ENCODE data around the gene ANKS6.

Gene ANKS6

DNA sequence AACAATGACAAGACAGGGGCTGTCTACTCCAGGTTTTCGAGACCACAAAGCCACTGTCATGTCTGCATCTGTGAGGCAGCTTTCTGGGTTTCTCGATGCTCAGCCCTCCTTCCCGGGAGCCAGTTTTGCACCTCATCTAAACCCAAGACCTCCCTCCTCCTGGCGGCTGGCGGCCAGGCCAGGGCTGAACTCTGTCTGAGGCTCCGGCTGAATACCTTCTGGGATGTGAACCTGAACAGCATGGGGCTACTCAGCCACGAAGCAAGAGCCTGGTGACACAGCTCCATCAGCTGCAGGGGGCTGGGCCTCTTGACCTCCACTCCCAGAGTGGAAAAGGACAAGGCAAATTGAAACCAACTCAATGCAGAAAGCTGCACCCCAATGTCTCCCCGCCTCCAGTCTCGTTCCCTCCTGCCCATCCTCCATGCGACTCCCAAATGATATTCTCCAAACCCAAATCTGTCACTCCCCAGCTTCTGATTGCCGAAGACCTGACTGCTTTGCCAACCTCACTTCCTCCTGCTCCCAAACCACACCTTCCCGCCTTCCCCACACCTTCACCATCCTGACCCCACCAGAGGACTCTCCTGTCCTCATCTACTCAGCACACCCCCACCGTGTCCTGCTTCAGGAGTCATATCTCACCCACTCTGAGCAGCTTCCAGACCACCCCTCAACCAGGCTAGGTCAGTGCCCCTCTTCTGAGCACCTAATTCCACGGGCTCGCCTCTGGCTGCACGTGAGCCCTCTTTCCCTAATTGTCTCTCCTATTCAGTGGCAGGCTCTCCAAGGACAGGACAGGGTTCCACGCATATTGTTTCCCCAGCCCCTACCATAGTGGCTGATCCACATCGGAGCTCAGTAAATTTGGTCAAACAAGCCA, 4.5 kb downstream of the ANKS6 start:
- FAIRE-seq (no peak), DNase-seq (ENCODE audit: low spot score) (no peak)

GRCh38 chr9:98790842-98791607, 5.3 kb downstream of the ANKS6 start:
- FAIRE-seq (peak; percentile 95), DNase-seq (ENCODE audit: low spot score) (peak; percentile 95)

DNA sequence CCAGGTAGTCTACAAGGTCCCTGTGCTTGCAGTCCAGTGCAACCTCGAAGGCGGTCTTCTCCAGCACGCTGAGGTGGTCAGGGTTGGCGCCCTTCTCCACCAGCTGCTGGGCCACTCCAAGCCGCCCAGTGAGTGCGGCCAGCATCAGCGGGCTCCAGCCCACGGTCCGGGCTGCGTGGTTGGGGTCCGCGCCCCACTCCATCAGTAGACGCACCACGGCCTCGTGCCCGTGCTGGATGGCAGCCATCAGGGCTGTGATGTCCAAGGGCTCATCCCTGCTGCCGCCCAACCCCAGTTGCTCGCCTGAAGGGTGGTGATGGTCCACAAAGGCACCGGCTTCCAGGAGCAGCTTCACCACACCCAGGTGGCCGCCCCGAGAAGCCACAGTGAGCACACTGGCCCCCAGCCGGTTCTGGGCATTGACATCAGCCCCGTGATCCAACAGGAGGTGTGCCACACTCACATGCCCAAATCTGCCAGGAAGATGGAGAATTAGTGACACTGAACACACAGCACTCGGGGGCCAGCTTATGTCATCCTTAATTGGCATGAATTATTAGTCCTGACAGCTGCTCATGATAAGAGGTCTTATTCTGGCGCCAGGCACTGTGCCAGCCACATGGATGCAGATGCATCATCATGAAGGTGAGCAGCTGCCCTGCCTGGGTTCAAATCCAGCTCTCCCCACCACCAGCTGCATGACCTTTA, 6.1 kb downstream of the ANKS6 start:
- FAIRE-seq (peak; percentile 23), DNase-seq (ENCODE audit: low spot score) (no peak)

DNA sequence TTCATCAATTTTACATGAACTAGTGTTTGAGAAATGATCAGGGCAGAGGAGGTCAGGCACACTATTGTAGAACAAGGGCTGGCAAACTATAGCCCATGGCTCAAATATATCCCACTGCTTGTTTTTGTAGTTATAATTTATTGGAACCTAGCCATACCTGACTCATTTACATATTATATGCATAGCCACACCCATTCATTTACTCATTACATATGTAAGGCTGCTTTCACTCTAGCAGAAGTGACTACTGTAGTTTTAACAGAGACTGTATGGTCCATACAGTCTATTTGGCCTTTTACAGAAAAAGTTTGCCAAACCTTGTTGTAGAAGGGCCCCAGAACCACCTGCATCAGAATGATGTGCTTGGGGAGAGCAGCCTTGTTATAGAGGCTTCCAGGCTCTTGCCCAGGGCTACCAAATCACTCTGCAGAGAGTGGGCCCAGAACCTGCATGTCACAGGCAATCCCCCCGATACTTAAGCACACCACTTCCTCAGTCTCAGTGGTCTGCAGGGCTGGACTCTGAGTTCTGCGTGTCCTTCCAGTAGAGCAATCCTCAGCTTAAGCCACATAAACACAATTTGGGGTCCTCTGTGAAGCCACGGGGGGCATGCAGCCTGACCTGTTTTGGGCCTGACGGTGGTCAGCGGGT, 6.7 kb downstream of the ANKS6 start:
- FAIRE-seq (no peak), DNase-seq (ENCODE audit: low spot score) (no peak)

DNA sequence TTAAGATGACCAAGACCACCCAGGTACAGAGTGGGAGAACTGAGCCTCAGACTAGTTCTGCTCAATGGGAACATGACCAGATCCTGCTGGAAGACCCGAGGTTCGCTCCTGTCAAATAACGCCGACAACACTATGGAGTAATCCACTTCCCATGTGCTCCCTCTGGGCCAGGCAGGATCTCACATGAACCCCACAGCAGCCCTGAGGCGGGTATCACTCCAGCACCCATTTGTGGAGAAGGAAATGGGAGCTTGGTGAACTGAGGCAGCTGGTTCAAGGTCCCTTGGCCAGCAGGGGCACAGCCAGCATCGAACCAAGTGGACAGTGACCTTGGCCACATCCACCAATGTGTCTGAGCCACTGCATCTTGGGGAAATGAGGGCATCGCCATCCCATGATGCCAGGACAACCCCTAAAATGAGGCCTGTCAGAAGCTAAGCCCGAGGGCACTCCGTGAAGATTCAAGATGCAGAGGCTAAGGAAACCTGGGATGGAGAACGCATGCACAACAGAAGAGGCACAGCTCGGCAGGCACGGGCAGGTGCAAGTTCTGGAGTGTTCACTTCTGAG, 8.5 kb downstream of the ANKS6 start:
- FAIRE-seq (no peak), DNase-seq (ENCODE audit: low spot score) (no peak)

DNA sequence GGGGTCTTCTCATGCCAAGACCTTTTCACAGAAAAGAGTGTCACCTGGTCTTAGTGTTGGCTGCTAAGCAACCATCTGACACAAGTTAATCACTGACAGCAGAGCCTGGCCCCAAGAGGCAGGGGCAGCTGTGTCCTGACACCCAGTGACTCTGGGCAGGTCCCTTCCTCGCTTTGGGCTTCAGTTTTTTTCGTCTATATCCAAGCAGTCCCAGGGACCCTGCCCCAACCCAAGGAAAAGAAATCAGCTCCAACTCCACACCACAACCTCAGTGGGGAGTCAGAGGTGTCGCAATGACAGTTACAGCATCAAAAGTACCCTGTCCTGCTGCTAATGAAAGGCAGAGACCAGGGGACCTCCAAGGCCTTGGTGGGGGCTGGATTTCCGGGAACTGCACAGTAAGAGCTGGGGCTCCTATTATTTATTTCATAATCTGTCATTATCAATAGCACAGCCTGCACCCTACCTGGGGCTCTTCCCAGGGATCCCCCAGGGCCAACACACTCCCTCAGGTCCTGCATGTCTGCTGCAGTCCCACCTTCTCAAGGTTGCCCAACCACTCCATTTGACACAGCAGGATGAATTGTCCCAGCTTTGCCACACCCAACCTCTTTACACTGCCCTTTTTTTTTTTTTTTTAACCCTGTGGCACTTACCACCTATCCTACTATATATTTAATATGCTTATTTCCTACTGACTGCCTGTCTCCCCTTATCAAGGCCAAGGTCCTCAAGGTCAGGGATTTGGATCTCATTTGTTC, 9.4 kb downstream of the ANKS6 start:
- DNase-seq (ENCODE audit: low spot score) (no peak), FAIRE-seq (no peak)

- FAIRE-seq (no peak), DNase-seq (ENCODE audit: low spot score) (no peak)
Observed at GRCh38 chr9:98784831-98785806, 11.2 kb downstream of the ANKS6 start.

DNA sequence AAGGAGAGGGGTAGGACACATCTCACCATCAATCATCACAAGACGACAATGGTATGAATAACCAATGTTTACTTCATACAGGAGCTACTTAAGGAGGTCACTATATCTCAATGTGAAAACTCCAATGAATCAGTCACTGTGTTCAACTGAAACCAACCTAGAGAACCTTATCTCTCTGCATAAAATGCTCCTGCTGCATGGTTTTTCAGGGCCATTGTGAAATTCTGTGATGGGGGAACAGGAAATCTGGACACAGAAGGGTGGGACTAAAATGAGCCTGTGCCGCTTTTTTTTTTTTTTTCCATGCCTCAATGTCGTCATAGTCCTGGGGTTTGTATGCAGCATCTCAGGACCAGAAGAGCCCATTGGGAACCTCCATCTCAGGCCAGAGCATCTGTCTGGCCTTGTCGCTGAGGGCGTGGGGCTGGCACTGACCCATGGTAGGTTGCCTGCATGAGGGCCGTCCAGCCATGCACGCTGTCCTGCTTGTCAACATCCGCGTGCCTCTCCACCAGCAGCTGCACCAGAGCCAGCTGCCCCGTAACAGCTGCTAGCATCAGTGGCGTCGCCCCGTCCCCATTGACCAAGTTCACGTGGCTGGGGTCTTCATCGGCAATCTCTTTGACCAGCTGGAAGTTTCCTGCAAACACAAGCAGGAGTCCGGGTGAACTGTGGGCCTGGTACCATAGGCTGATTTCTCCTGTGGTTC, 12.7 kb downstream of the ANKS6 start:
- DNase-seq (ENCODE audit: low spot score), result no peak
- FAIRE-seq, result peak; percentile 56

- DNase-seq (ENCODE audit: low spot score) (peak; percentile 80), FAIRE-seq (no peak)
Observed at GRCh38 chr9:98781588-98782383, 14.6 kb downstream of the ANKS6 start.

GRCh38 chr9:98780059-98780749, 16.2 kb downstream of the ANKS6 start:
- FAIRE-seq, result no peak
- DNase-seq (ENCODE audit: low spot score), result no peak

- no peak for FAIRE-seq
- no peak for DNase-seq (ENCODE audit: low spot score)
Observed at GRCh38 chr9:98778711-98779530, 17.4 kb downstream of the ANKS6 start.

- DNase-seq (ENCODE audit: low spot score), result no peak
- no peak for FAIRE-seq
Observed at GRCh38 chr9:98778251-98778650, 18.1 kb downstream of the ANKS6 start.

- FAIRE-seq (no peak), DNase-seq (ENCODE audit: low spot score) (no peak)
Observed at GRCh38 chr9:98777618-98778017, 18.7 kb downstream of the ANKS6 start.

DNA sequence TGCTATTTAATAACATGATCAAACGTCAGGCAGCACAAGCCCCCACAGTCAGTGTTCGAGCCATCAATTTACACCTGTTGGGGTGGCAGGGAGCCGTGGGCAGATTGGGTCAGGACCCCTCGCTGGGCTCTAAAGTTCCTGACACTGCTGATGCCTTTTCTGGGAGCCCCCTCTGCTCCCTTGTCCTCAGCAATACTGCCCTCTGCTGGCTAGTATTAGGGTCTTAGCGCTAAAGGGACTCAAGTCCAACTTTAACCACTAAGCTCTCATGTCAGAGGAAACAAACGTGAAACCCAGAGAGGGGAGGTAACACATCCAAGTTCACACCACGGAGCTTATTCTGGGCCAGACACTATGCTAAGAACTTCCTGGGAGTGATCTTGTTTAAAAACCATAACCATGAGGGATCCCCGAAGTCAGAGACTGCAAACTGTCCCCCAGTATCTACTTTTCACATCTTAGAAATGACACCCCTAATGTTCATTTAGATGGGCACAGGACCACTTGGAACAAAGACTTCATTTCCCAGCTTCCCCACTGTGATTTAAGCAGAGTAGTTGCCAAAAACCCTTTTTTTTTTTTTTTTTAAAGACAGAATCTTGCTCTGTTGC, 20.4 kb downstream of the ANKS6 start:
- peak; percentile 72 for DNase-seq (ENCODE audit: low spot score)
- FAIRE-seq, result no peak

DNA sequence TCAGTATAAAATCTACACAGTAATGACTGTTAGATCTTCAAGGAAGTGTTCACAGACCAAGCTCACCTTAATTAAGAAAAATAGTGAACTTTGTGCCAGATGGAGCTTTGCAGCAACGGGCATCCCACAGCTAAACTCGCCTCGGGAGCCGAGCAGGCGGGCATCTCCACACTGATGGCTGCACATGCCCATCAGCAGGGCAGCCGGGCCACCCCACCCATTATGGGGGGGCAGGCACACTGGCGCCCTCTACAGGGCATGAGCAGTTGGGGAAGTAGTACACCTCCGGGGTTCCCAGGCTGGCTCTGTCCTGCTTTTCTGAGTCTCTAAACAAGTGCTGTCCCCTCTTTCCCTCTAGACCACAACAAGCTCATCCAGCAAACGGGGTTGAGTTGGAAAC, 21.6 kb downstream of the ANKS6 start:
- DNase-seq (ENCODE audit: low spot score), result peak; percentile 65
- no peak for FAIRE-seq

DNA sequence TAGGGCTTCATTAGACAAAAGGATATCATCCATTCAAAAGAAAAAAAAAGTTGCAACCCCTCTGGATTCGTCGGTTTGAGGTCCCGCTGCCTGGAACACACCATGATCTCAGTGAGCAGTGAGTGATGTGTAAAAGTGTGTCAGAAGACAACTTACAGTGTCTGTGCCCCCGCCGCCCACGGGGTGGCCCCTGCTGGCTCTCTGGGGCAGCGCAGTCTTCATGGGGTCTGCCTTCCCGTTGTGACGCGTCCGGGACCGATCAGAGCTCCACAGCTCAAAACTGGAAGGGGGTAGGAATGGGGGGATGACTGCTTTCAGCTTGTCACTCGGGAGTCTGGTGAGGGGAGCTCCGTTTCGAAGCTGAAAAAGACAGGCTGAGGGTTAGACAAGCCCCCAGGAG, 22.6 kb downstream of the ANKS6 start:
- FAIRE-seq (no peak), DNase-seq (ENCODE audit: low spot score) (no peak)
